Measurements from ENCODE around the gene FAM174C.

FAM174C gene

GRCh38 chr19:1274852-1275259, 474 bp upstream of the FAM174C start:
- Histone ChIP-seq H3K4me1 (ENCODE audit: insufficient read depth, low read length) (peaks cover 5% of the 10 kb centered on the region), H3K4me3 (ENCODE audit: low read length) (peak overlapping the region; percentile 63; the same call in 1 of the 2 replicates), H3K36me3 (ENCODE audit: insufficient read depth, low read depth, low read length) (peaks cover 53% of the 10 kb centered on the region), H3K9ac (ENCODE audit: low read depth, low read length) (peak overlapping the region; percentile 88), H3K27me3 (ENCODE audit: insufficient read depth, low read length) (no peaks in the 10 kb centered on the region), H3K27ac (ENCODE audit: low read length) (peak overlapping the region; percentile 90), H3K9me3 (ENCODE audit: insufficient read depth, low read depth, low read length) (no peaks in the 10 kb centered on the region)

DNA sequence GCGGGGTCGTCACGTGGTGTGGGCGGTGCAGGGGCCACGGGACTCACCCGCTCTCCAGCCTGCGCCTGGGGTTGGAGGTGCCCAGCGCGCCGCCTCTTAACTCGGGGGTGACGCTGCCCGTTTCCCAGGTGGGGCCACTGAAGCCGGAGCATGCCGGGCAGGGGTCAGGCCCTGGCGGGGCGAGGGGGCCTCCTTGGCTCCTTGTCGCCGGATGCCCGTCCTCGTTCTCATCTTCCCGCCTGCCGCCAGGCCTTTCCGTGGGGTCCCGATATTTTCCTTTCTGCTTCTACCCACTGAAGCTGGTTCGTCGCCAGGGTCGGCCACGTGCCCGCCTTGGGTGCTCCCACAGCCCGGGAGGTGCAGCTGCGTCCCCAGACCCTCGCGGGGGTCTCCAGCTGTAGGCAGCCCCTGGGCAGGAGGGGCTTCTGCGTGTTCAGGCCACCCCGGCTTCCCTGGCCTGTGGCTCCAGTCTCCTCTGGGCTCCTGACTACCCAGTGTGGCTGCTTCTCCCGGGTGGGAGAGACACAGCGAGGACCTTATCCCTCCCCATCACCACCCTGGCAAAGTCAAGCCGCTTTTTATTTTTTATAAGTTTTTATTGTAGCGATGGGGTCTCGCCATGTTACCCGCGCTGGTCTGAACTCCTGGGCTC, 772 bp downstream of the FAM174C start:
- H3K27me3 ChIP-seq (ENCODE audit: insufficient read depth, low read length), result no peaks in the 10 kb centered on the region
- peak overlapping the region; percentile 88 for H3K4me3 ChIP-seq (ENCODE audit: low read length)
- H3K27ac ChIP-seq (ENCODE audit: low read length), result peak overlapping the region; percentile 78
- no peaks in the 10 kb centered on the region for H3K9me3 ChIP-seq (ENCODE audit: insufficient read depth, low read depth, low read length)
- peak overlapping the region; percentile 93 for H3K9ac ChIP-seq (ENCODE audit: low read depth, low read length)
- H3K4me1 ChIP-seq (ENCODE audit: insufficient read depth, low read length), result peaks cover 5% of the 10 kb centered on the region
- peaks cover 43% of the 10 kb centered on the region for H3K36me3 ChIP-seq (ENCODE audit: insufficient read depth, low read depth, low read length)

- Histone ChIP-seq H3K36me3 (ENCODE audit: insufficient read depth, low read depth, low read length) (peaks cover 38% of the 10 kb centered on the region), H3K9ac (ENCODE audit: low read depth, low read length) (peak overlapping the region; percentile 93; the same call in 1 of the 2 replicates), H3K4me1 (ENCODE audit: insufficient read depth, low read length) (peaks cover 5% of the 10 kb centered on the region), H3K4me3 (ENCODE audit: low read length) (peak overlapping the region; percentile 88), H3K27ac (ENCODE audit: low read length) (no peak overlapping the region), H3K27me3 (ENCODE audit: insufficient read depth, low read length) (no peaks in the 10 kb centered on the region), H3K9me3 (ENCODE audit: insufficient read depth, low read depth, low read length) (no peaks in the 10 kb centered on the region)
Observed at GRCh38 chr19:1276628-1277022, 1.3 kb downstream of the FAM174C start.

GRCh38 chr19:1277061-1277460, 1.7 kb downstream of the FAM174C start:
- Histone ChIP-seq H3K27ac (ENCODE audit: low read length) (no peak overlapping the region), H3K36me3 (ENCODE audit: insufficient read depth, low read depth, low read length) (peaks cover 34% of the 10 kb centered on the region), H3K9me3 (ENCODE audit: insufficient read depth, low read depth, low read length) (no peaks in the 10 kb centered on the region), H3K9ac (ENCODE audit: low read depth, low read length) (no peak overlapping the region), H3K27me3 (ENCODE audit: insufficient read depth, low read length) (no peaks in the 10 kb centered on the region), H3K4me3 (ENCODE audit: low read length) (no peak overlapping the region), H3K4me1 (ENCODE audit: insufficient read depth, low read length) (peaks cover 5% of the 10 kb centered on the region)

DNA sequence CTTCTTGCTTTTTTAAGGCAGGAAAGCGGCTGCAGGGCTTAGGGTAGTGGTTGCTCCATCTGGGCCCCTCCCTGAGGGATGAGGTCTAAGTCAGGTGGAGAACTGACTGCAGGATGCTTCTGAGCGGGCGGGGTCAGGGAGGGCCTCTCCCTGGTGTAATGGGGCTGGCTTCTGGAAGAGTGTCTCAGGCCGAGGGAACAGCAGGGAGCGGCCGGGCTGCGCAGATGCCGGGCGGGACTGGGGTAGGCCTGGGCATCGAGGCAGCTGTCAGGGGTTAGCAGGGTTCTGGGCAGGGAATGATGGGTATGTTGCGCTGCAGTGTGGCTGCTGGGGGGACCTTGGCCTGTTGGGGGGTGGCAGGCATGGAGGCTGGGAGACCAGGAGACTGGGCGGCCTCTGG, 2.7 kb downstream of the FAM174C start:
- Histone ChIP-seq H3K36me3 (ENCODE audit: insufficient read depth, low read depth, low read length) (peaks cover 23% of the 10 kb centered on the region), H3K4me3 (ENCODE audit: low read length) (no peak overlapping the region), H3K9ac (ENCODE audit: low read depth, low read length) (no peak overlapping the region), H3K27me3 (ENCODE audit: insufficient read depth, low read length) (no peaks in the 10 kb centered on the region), H3K27ac (ENCODE audit: low read length) (no peak overlapping the region), H3K4me1 (ENCODE audit: insufficient read depth, low read length) (peaks cover 5% of the 10 kb centered on the region), H3K9me3 (ENCODE audit: insufficient read depth, low read depth, low read length) (no peaks in the 10 kb centered on the region)

- Histone ChIP-seq H3K27me3 (ENCODE audit: insufficient read depth, low read length) (peaks cover 5% of the 10 kb centered on the region; the same call in 1 of the 2 replicates), H3K9me3 (ENCODE audit: insufficient read depth, low read depth, low read length) (no peaks in the 10 kb centered on the region), H3K4me3 (ENCODE audit: low read length) (no peak overlapping the region), H3K4me1 (ENCODE audit: insufficient read depth, low read length) (no peaks in the 10 kb centered on the region), H3K27ac (ENCODE audit: low read length) (no peak overlapping the region), H3K36me3 (ENCODE audit: insufficient read depth, low read depth, low read length) (peaks cover 14% of the 10 kb centered on the region), H3K9ac (ENCODE audit: low read depth, low read length) (no peak overlapping the region)
Observed at GRCh38 chr19:1278713-1279660, 3.7 kb downstream of the FAM174C start.

GRCh38 chr19:1279782-1280341, 4.5 kb downstream of the FAM174C start:
- Histone ChIP-seq H3K27me3 (ENCODE audit: insufficient read depth, low read length) (peaks cover 13% of the 10 kb centered on the region), H3K9me3 (ENCODE audit: insufficient read depth, low read depth, low read length) (no peaks in the 10 kb centered on the region), H3K27ac (ENCODE audit: low read length) (no peak overlapping the region), H3K4me1 (ENCODE audit: insufficient read depth, low read length) (no peaks in the 10 kb centered on the region), H3K9ac (ENCODE audit: low read depth, low read length) (no peak overlapping the region), H3K36me3 (ENCODE audit: insufficient read depth, low read depth, low read length) (peaks cover 6% of the 10 kb centered on the region), H3K4me3 (ENCODE audit: low read length) (no peak overlapping the region)

GRCh38 chr19:1280636-1281568, 5.6 kb downstream of the FAM174C start:
- Histone ChIP-seq H3K9ac (ENCODE audit: low read depth, low read length) (no peak overlapping the region), H3K36me3 (ENCODE audit: insufficient read depth, low read depth, low read length) (peaks cover 5% of the 10 kb centered on the region), H3K9me3 (ENCODE audit: insufficient read depth, low read depth, low read length) (no peaks in the 10 kb centered on the region), H3K27me3 (ENCODE audit: insufficient read depth, low read length) (peaks cover 20% of the 10 kb centered on the region), H3K4me1 (ENCODE audit: insufficient read depth, low read length) (no peaks in the 10 kb centered on the region), H3K27ac (ENCODE audit: low read length) (no peak overlapping the region), H3K4me3 (ENCODE audit: low read length) (no peak overlapping the region)

GRCh38 chr19:1281569-1282287, 6.4 kb downstream of the FAM174C start:
- no peak overlapping the region for H3K4me3 ChIP-seq (ENCODE audit: low read length)
- peaks cover 5% of the 10 kb centered on the region for H3K36me3 ChIP-seq (ENCODE audit: insufficient read depth, low read depth, low read length)
- H3K4me1 ChIP-seq (ENCODE audit: insufficient read depth, low read length), result no peaks in the 10 kb centered on the region
- no peak overlapping the region for H3K27ac ChIP-seq (ENCODE audit: low read length)
- H3K9ac ChIP-seq (ENCODE audit: low read depth, low read length), result no peak overlapping the region
- peaks cover 24% of the 10 kb centered on the region for H3K27me3 ChIP-seq (ENCODE audit: insufficient read depth, low read length)
- H3K9me3 ChIP-seq (ENCODE audit: insufficient read depth, low read depth, low read length), result no peaks in the 10 kb centered on the region

- Histone ChIP-seq H3K27me3 (ENCODE audit: insufficient read depth, low read length) (peaks cover 26% of the 10 kb centered on the region), H3K9me3 (ENCODE audit: insufficient read depth, low read depth, low read length) (no peaks in the 10 kb centered on the region), H3K4me1 (ENCODE audit: insufficient read depth, low read length) (no peaks in the 10 kb centered on the region), H3K27ac (ENCODE audit: low read length) (no peak overlapping the region), H3K36me3 (ENCODE audit: insufficient read depth, low read depth, low read length) (peaks cover 5% of the 10 kb centered on the region), H3K9ac (ENCODE audit: low read depth, low read length) (no peak overlapping the region), H3K4me3 (ENCODE audit: low read length) (no peak overlapping the region)
Observed at GRCh38 chr19:1282588-1283206, 7.4 kb downstream of the FAM174C start.

Data from iPS-20b (cell line).